ENCODE data around the gene GALNTL6. TPM values are rescaled to one million over a fixed set of nuclear protein-coding genes. Genes with fewer than 3 reads are reported as not detected.

GALNTL6 gene
- total RNA-seq, 1 donor from 2014 or later, result 10.0 TPM

DNA sequence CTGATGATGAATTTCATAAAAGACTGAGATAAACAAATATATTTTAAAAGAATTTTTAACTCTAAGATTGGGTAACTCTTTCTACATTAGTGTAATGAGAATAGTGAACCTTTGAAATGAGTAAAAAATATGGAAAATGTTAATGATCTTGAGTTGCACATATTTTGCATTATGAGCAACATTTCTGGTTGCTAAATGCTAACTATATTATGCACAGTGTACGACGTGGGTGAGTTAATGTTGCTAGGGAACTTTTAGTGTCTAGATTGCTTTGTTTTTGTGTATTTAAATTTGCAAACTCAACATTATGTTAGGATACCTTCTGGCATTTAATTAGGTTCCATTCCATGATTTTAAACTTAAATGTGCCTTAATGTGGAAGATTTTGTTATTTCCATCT is 742.5 kb downstream of the GALNTL6 start:
- no peak for DNase-seq

DNA sequence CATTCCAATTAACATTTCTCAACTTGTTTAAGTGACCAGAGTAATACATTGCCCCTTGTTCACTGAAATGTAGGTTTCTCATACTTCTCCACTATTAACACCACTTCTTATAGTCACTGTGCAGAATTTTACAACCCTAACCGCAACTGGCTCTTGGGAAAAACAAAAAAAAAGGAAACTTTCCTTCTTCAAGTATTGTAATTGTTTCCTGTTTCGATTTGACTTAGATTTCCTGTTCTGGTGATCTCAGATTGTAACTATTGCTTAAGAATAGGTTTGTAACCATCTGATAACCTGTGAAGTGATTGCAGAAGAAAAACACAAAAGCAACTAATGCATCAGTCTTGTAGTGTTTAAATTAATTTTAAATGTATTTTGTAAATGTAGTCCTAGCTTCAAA is 760.7 kb downstream of the GALNTL6 start:
- no peak for DNase-seq

DNA sequence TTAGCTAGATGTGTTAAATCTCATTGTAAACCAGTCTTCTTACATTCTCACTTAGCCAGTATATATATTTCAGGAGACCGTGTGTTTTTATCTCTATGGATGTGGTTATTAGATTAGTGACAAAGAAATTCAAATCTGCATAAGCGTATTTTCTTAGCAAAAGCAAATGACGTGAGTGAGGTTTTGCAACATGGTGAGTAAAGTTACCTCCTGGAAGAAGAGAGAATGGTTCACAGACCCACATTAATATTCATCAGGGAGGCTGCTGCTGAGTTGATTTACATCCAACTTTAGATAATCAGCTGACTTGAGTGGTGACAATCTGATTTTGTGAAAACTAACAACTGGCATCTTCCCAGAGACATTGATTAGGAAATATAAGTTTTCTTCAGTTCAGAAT is 765.5 kb downstream of the GALNTL6 start:
- DNase-seq, result no peak

DNA sequence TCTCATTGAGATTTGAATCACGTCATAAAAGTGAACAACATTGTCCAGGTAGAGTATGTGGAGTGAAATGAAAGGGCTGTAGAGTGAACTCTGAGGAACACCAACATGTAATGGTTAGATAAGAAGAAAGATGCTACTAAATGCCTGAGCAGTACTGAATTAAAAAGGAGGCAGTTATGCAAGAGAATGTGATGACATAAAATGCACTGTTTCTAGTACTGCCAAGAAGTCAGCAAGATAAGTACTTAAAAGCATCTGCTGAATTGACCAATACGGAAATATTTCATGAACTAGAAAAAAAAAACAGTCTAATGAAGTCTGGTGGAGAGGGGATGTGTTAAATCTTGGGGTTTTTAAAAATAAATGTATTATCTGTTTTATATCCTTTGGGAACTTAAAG is 771.6 kb downstream of the GALNTL6 start:
- DNase-seq, result no peak

DNA sequence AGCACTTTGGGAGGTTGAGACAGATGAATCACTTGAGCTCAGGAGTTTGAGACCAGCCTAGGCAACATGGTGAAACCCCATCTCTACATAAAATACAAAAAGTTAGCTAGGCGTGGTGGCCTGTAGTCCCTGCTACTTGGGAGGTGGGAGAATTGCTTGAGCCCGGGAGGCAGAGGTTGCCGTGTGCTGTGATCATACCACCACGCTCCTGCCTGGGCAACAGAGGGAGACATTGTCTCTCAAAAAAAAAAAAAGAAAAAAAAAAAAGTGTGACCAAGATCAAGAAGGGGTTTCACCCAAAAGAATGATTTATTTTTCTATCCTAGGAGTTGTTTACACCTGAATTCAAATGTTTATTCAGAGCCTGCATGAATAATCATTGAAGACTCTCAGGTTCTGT is 783.0 kb downstream of the GALNTL6 start:
- DNase-seq, result no peak

DNA sequence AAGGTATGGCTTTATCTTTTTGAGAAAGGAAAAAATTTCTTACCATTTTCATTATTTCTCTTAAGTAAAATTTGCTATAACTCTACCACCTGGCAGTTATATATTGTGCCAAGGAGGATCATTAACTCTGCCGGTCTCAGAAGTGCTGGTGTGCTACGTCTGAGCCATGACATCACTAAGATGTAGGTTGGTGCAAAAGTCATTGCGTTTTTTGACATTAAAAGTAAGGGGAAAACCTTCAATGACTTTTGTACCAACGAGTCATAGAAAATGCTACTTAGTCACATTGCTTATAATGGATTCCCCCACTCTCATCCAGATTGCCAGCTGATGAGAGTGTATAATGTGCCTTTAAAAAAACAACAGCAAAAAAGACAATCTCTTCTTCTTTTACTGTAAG is 786.4 kb downstream of the GALNTL6 start:
- no peak for DNase-seq

DNA sequence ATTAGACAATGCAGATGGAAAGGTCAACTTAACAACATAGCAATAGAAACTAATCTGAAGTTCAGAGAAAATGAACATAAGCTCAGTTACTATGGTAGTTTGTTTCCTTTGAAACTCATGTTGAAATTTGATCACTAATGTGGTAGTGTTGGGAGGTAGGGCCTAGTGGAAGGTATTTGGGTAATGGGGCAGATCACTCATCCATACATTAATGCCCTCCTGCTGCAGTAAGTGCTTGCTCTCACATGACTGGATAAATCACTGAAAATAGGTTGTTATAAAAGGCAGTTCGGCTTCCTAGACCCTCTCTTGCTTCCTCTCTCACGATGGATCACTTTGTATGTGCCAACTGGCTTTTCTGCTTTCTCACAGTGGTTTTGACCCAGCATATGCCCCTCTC is 788.0 kb downstream of the GALNTL6 start:
- no peak for DNase-seq

DNA sequence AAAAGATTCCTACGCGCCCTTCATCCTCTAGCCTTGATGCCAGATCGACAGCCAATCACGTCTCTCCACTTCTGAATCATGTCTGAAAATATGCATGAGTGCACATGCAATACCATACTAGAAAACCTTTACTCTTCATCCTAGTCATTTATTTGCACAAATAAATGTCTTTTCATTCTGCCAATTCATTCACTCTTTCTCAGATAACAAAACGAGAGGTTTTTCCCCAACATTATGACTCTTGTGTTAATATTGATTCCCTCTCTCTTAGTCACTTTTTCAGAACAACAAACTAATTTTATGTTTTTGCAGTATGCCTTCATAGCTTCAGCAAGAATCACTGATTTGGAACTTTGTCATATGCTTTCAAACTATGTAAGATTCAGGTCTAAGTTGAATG is 806.0 kb downstream of the GALNTL6 start:
- DNase-seq, result no peak

DNA sequence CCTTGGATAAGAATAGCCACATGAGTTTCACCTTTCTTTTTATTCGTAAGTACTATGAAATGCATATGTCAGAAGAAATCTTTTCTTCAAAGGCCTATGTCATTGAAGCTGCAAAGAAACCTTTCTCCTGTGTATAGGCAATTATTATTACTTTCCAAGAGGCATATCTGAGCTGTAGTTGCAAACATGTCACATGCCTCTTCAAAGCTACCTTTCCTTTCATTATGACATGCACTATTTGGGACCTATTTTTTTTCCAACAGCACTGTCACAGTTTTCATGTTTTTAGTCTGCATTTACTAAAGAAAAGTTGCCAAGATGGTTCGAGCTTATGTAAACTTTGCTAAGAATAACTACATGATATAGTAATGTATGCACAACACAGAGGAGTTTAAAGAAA is 806.6 kb downstream of the GALNTL6 start:
- DNase-seq, result no peak

DNA sequence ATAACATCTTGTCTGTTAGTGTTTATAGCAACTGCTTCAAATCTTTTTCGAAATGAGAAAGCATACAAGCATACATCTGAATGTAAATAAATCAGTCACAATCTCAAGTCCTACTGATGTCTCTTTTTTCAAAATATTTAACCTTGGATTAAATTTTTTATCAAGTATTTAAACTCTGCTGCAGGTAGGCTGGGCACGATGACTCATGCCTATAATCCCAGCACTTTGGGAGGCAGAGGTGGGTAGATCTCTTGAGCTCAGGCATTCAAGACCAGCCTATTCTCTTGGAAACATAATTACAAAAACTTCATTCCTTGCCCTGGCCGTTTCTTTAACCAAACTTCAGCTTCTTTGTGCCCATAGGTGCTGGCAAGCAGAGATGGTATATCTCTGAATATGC is 815.1 kb downstream of the GALNTL6 start:
- no peak for DNase-seq

DNA sequence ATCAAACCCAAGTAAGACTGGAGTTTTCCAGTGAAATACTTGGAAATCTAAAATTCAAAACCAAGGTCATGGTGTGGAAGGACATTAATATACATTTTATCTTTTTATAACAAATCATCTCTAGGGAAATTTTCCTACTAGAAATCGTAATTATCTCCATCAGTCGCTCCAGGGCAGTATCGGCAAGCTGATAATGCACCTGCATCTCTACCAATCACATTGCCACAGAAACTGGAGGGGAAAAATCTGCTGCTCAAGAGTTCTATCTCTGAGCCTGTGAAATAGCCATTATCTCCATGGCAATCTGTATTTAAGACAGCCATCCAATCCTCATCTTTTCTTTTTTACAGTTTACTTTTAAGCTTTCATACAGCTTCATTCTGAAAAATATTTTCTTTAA is 817.1 kb downstream of the GALNTL6 start:
- DNase-seq, result no peak

DNA sequence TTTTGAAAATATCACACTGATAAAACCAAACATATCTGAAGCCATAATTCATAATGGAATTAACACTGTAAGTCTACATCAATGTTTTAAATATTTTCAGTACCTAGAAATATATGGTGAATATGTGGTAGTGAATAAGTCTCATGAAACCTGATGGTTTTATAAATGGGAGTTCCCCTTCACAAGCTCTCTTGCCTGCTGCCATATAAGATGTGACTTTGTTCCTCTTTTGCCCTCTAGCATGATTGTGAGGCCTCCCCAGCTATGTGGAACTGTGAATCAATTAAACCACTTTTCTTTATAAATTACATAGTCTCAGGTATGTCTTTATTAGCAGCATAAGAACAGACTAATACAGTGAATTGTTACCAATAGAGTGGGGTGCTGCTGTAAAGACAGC is 818.6 kb downstream of the GALNTL6 start:
- no peak for DNase-seq

DNA sequence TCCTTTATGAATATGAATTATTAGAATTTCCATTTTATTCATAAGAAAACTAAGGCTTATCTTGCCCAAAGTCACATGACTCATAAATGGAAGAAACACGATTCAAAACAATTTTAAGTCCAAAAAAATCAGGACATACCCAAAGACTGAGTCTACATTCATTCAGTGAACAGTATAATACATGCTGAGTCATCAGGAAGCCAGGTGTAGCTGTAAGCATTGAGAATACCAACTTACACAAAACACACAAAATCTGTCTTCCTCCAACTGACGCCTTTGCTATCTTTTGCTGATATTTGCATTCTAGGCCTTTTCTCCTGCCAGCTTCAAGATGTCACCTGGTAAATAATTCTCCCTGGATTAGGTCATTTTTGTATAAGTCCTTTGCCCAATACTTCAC is 835.3 kb downstream of the GALNTL6 start:
- DNase-seq, result no peak

DNA sequence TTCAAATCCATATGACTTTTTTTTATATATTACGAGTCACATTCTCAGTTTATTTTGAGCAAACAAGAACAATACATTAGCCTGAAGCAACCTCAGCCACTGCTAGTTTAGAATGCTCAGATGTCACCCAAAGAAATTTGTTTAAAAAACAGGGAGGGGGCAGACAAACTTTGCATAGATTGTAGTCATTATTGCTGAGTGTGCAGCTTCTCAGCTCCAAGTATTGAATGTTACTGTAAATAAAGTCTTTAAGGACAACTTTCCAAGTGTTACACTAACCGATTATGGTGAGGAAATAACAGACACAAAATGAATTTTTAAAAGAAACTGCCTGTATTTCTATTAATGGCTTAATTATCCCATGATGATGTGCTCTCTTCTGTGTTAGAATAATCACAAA is 835.9 kb downstream of the GALNTL6 start:
- DNase-seq, result no peak

DNA sequence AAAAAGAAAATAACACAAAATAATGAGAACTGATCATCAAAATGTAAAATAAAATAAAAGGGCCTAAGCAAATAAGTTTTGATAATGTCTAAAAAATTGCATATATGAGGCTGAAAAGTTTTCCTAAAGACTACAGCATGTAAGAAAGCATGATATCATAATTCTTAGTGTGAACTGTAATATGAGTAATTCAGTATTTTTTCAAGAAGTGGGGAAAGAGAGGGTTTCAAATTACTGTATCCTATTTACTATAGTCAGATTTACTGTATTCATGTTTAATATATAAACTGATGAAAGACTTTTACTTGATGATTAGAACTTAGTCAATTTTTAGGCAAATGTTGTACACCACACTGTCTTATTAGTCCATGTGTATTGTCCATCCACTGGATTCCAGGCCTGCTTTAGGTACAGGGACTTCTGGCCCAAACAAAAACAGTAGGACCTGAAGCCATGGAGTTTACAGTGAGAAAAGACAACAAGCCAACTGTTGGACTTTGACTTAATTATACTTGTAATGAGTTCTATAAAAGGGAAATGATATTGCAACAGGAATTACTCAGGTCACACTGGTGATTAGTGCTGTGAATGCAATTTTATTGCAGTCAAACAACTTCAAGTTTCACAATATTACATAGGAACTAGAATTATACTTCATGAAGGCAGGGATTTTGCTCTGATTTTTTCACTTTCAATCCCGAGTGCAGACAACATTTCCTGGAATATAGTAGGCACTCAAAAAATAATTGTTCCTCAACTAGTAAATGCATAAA is 837.7 kb downstream of the GALNTL6 start:
- no peak for DNase-seq

DNA sequence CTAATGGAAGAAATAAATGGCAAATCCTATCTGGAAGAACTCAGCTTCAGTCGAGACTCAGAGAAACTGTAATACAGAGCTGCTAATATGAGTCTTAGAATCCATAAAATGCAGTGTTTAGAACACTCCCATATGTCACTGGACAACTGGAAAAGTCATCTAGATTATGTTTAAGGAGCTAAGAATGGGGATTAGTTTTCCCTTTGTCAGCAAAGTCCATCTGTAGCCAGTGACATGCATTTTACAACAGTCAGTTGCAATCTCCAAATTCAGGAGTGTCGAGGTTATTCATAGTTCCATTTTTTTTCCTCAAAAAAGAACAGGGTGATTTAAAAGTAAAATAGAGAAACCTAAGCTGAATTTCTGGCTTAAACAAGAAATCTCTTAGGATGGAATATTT is 838.8 kb downstream of the GALNTL6 start:
- no peak for DNase-seq

DNA sequence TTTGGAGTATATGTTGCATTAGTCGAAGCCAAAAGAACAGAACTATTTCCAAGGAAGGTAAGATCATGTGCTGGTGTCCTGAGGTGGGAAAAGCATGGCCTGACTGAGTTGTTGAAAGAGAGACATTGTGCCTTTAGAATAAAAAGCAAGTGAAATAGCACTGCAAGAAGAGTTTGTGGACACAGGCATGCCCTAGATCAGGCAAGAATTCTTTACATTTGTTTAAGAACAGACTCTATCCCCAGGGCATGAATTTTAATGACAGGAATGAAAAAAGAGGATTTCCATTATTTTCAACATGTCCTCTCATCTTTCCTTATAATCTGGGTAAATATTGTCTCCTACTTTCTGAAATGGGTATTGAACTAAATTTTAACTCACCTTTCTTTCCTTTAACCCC is 839.2 kb downstream of the GALNTL6 start:
- no peak for DNase-seq

DNA sequence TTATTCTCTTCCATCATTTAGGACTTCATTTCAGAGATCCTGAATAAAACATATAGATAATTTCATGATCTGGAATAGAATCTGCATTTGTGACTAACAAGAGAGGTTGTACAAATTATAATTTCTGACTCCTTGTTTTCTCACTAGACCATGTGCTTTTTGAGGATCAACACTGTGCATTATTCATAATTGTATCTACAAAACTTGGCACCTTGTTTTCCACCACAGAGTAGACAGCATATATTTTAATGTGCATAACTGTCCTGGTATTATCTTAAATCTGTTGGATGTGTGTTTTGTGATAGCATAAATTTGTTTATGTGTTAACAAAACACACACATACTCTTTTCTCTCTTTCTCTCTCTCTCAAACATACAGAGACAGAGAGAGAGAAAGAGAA is 840.5 kb downstream of the GALNTL6 start:
- DNase-seq, result no peak

DNA sequence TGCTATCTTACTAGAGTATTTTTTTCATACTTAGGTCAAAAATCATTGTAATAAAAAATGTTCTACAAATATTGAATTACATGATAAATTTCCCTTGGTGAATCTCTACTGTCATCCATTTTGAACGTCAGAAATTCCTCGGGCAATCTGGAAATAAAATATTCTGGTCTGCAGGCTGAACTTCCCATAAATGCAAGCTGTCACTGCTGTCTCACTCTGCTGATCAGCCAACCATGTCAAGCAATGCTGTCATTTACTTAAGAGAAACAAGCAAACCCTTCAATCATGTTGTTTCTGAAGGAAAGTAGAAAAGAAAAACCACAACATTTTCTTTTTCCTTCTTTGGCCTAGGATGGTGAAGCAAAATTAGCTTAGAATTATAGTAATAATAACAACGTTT is 841.3 kb downstream of the GALNTL6 start:
- DNase-seq, result no peak

DNA sequence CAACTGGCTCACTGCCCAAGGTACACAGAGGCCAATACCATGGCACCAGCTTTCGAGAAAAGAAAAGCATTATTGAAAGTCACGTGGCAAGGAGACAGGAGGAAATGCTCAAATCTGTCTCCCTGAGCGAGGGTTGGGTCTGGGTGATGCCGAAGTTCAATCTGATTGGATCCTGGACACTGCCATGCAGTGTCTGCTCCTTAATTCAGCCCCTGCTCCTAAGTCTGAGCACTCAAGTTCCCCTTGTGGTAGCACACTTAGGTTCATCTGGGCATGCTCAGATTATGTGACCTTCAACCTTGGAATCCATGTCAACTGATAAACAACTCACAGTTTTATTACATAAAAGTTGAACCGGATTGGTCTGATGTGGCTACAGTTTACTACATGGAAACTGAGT is 842.9 kb downstream of the GALNTL6 start:
- DNase-seq, result no peak

DNA sequence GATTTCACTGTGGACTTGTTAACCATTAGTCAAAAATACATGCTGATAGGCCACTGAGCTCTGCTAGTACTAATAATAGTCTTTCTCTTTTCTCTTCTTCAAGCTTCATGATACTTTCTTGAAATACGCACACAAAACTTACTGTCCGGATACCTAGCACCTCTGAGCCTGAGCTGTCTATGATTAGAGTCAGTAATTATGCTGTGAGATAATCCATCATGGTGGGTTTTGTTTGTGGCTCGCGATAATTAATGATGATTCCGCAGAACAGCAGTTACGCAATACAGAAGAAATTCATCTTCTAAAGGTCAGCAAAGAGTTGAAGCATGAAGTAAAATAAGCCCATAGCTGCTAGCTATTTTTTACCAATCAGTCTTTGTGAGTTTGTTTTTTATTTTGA is 843.9 kb downstream of the GALNTL6 start:
- no peak for DNase-seq

DNA sequence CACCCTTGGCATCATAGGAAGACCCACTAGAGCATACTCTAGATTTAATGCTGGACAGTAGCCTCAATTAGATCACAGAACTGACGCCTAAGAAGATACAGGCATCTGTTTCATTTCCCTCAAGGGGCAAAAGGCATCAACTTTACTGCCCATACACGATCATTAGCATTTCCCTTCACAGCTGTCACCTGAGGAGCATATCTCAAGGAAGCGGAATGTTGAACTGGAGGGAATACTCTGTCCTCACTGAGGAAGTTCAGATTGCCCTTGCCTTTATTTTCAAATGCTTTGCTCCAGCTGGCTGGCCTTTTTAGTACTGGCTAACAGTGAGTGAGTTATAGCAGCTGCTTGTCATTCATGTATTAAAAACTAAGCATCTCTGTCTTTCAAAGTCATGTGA is 847.0 kb downstream of the GALNTL6 start:
- no peak for DNase-seq

DNA sequence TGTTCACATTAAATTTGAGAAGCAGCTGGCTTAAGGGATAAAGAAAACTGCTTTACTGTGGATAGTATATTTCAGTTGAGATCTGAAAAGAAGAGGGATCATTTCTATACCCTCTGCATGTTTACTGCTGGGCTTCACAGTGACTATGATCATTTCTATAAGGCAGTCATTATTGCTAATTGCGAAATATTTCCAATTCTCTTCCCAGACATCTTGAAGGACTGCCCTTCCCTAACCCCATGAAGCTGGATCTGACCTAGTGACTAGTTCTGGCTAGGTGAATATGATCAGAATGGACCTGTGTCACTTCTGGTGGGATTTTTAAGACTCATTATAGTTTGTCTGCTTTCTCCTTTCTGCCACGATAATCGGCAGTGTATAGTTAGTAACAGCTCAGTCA is 848.9 kb downstream of the GALNTL6 start:
- no peak for DNase-seq

DNA sequence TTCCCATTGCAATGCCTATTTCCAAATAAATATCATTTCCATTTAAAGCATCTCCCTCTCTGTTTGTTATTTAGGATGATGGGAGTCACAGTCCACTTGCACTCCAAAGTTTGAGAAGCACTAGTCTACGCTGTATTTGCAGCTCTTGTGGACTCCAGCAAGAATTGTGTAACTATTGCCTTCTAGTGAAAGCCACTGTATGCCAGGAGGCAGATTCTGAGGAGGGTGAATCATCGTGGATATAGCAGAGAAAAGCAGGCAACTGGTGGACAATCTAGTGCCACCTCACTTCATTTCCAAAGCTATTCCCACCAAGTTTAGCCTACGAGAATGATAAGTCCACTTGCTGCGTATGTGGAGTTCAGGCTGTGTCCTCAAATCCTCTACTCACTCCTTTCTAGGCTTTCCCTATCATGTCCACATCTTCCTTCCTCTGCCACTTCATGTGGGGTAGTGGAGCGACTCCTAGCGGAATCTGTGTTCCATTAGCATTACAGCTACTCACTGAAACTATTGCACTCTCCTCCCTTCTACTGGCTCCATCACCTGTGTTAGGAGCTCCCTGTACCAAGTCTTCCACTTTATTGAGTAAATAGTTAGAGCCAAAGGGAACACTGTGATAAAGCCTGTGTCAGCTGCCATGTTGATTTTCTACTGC is 853.6 kb downstream of the GALNTL6 start:
- no peak for DNase-seq
